ENCODE measurements around the gene TP53I11.

TP53I11 gene

GRCh38 chr11:44955015-44955738 lies 4.5 kb upstream of the TP53I11 start:
- peak; percentile 61 for DNase-seq

- no peak for DNase-seq
Measured at GRCh38 chr11:44954051-44954906, 3.6 kb upstream of the TP53I11 start.

GRCh38 chr11:44952500-44953260 lies 2.0 kb upstream of the TP53I11 start:
- no peak for DNase-seq

GRCh38 chr11:44952082-44952481 lies 1.4 kb upstream of the TP53I11 start:
- no peak for DNase-seq

- no peak for DNase-seq
Measured at GRCh38 chr11:44950031-44950624, 555 bp downstream of the TP53I11 start.

GRCh38 chr11:44949160-44950030 lies 1.3 kb downstream of the TP53I11 start:
- DNase-seq: no peak

GRCh38 chr11:44948155-44948554 lies 2.5 kb downstream of the TP53I11 start:
- no peak for DNase-seq

GRCh38 chr11:44947114-44947513 lies 3.6 kb downstream of the TP53I11 start:
- no peak for DNase-seq

- DNase-seq: no peak
Measured at GRCh38 chr11:44946263-44946662, 4.4 kb downstream of the TP53I11 start.

GRCh38 chr11:44945666-44946065 lies 5.0 kb downstream of the TP53I11 start:
- DNase-seq: no peak

- DNase-seq: no peak
Measured at GRCh38 chr11:44944853-44945235, 5.8 kb downstream of the TP53I11 start.

- no peak for DNase-seq
Measured at GRCh38 chr11:44944181-44944852, 6.4 kb downstream of the TP53I11 start.

- no peak for DNase-seq
Measured at GRCh38 chr11:44943696-44944095, 7.0 kb downstream of the TP53I11 start.

- peak; percentile 69 for DNase-seq
Measured at GRCh38 chr11:44943118-44943517, 7.6 kb downstream of the TP53I11 start.

GRCh38 chr11:44942029-44942955 lies 8.4 kb downstream of the TP53I11 start:
- DNase-seq: no peak

- DNase-seq: no peak
Measured at GRCh38 chr11:44941259-44942021, 9.2 kb downstream of the TP53I11 start.

- no peak for DNase-seq
Measured at GRCh38 chr11:44940835-44941234, 9.8 kb downstream of the TP53I11 start.

- no peak for DNase-seq
Measured at GRCh38 chr11:44940404-44940803, 10.3 kb downstream of the TP53I11 start.

- DNase-seq: peak; percentile 24
Measured at GRCh38 chr11:44939673-44940395, 10.8 kb downstream of the TP53I11 start.

Measured in CD4-positive, alpha-beta T cell treated with Interleukin-15 for 1 hour (primary cell).